Fibroblast of peridontal ligament (primary cell): ENCODE results near the gene BPTF.
A peak's percentile ranks its signal among the peaks of the same experiment; 100 is the strongest.
"Not testable (repeated sequence)": the region's sequence is repeated elsewhere in the genome, so short reads cannot be mapped to it uniquely, and the experiment has no call there.

Experiments
- DNase-seq: peaks from one replicate; pipeline ENCODE4 v3.0.0-alpha.2; 2010; ENCODE audit errors: extremely low read depth

The BPTF gene

DNA sequence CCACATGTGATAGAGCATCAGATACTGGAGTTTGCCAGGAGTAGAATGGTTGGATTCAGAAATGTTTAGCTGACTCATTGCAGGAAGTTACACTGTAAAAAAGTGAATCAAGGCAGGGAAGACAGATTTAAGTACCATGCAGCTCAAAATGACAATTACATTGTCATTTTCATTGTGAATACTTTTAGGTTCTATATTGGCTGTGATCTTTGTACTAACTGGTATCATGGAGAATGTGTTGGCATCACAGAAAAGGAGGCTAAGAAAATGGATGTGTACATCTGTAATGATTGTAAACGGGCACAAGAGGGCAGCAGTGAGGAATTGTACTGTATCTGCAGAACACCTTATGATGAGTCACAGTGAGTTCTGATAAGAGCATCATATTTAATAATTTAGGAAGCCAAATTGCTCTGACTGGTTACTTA, 137.9 kb downstream of the BPTF start:
- peak; percentile 79 for DNase-seq

DNA sequence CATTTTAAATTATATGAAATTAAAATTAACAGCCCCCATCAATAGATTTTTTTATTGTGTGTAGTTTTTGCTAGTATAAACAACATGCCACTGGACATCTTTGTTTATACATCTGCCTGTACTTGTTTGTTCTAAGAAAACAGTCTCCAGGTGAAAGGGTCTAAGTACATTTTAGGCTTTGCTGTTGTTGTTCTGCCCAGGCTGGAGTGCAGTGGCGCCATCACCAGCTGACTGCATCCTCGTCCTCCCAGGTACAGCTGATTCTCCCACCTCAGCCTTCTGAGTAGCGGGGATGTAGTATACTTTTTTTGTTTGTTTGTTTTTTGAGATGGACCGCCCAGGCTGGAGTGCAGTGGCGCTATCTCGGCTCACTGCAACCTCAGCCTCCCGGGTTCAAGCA, 145.5 kb downstream of the BPTF start:
- DNase-seq: no peak

DNA sequence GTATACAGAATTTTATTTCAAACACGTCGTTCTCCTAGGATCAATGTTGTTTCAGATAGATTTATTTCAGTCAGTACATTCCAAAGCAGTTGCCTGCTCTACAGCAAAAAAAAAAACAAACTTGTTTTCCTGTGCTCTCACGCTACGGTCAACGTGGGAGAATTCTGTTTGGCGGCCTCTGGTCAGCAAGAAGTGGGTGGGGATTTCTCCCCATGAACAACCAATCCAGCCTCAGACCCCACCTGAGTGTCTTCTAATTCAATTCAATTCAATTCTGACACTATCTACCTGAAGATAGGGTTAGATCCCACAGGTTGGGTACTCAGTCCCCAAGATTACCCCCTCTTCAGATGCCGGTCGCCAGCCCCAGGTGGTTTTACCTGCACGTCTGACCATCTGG, 148.9 kb downstream of the BPTF start:
- DNase-seq: no peak

DNA sequence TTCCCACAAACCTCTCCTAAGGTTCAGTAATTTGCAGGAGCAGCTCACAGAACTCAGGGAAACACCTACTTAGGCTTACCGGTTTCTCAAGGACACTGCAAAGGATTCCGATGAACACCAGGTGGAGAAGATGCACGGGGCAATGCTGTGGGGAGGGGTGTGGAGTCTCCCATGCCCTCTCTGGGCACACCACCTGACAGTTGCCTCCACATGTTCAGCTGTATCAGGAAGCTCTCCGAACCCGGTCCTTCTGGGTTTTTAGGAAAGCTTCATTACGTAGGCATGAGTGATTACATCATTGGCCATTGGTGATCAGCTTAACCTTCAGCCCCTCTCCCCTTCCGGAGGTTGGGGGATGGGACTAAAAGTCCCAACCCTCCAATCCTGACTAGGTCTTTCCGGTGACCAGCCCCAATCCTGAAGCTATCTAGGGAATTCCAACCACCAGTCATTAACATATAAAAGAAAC, 149.3 kb downstream of the BPTF start:
- DNase-seq: no peak

DNA sequence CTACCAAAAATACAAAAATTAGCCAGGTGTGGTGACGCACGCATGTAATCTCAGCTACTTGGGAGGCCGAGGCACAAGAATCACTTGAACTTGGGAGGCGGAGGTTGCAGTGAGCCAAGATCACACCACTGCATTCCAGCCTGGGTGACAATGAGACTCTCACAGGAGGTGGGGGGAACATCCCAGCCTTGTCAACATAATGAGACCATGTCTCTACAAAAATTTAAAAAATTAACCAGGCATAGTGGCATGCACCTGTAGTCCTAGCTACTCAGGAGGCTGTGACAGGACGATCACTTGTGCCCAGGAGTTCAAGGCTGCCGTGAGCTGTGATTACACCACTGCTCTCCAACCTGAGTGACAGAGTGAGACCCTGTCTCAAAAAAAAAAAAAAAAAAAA, 151.0 kb downstream of the BPTF start:
- DNase-seq: not testable (repeated sequence)

DNA sequence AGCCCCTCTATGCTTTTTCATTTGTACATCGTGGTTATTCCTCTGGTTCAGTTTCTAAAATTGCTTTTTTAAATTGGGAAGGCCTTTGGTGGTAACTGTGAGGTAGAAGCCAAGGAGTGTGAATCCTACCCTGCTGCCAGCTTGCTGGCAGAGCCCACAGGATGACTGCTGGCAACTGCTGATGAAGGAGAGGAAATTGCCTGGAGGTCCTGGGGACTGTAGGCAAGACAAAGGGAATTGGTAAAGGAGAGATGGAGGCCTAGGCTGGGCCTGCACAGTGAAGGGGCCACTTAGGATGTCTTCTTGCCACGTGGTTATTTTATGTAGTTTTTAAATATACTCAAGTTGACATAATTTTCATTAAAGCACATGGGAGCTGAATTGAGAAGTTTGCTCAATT, 155.2 kb downstream of the BPTF start:
- no peak for DNase-seq

DNA sequence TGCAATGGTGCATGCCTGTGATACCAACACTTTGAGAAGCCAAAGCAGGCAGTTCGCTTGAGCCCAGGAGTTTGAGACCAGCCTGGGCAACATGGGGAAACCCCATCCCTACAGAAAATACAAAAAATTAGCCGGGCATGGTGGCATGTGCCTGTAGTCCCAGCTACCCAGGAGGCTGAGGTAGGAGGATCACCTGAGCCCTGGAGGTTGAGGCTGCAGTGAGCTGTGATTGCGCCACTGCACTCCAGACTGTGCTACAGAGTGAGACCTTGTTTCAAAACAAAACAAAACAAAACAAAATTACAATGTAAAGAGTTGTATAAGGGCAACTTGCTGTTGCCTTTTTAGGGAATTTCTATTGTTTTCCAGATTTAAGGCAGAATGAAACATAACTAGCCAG, 155.6 kb downstream of the BPTF start:
- DNase-seq: not testable (repeated sequence)

DNA sequence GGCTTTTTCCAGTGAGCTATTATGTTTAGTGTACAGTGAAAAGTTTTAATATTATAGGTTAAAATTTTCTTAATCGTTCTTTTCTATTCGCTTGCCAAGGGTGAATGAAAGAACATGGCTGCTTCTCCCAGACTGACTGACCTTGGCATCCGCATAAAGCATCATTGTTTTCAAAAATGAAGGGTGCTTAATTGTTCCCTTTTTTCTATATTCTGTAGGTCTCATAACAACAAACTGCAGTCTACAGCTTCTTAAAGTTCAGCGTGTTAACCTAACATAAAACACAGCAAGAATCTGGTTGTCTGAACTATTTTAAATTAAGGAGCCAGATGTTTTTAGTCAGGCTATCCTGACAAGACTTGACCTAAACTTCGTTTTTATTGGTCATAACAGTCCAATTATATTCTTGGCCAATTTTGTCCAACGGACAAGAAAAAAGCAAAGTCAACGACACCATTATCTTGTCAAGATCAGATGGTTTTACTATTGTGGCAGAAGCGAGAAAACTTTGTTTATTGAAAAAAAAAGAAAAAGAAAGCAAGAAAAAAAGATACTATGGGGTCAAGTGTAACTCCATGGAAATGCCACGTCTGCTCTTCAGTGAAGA, 156.8 kb downstream of the BPTF start:
- no peak for DNase-seq

DNA sequence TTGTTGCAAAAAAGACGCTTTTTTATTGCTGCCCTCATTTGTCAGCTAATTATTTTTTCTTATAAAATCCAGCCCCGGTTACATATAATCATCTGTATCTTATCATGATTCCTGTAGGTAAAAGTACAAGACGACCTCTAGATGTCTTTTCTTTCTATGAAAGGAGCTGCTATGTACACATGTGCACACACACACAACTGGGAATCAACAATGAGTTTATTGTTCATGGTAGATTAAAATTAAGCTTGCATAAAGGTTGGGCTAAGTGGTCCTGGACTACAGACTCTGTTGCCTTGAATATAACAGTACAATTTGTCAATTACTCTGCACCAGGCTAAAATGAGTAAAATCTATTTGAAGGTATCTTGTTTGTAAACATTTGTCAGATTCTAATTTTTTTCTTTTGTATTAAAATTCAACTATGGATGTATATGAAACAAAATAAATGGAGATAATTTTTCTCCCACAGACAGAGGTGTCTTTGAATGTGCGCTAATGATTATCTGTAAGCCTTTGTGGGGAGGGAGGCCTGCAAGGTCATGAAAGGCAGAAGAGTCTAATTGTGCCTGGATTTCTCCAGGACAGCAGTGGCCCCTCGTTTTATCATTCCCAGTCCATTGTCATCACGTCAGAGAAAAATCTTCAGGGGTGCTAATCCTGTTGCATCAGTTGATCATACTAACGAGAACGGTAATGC, 157.5 kb downstream of the BPTF start:
- no peak for DNase-seq

DNA sequence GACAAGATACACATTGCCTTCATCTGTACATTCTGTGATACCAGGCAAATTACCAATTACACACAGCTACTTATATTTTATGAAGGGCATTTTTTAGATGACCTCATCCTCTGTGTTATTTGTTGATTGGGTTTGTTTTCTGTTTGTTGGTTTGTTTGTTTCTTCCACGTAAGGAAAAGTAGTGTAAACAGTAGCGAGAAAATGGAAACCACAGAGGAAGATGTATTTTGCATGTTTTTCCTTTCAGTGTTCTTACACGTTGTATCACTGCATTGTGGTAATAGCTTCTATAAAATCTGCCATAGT, 158.0 kb downstream of the BPTF start:
- no peak for DNase-seq

DNA sequence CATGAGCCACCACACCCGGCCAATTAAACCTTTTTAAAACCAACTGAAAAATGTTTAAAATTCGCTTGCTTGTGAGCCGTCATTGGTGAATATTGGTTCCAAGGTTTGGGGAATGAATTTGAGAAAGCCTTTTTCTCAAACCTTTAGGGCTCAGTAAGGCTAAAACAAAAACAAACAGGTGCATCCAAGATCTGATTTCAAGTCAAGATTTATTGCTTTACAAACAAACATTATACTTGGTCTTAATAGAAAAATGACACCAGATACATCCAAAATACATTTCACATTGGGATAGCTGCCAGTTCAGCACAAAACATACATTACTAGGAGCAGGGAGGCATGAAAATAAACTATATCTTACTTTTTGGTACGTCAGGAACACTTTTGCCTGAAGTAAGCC, 165.6 kb downstream of the BPTF start:
- no peak for DNase-seq

DNA sequence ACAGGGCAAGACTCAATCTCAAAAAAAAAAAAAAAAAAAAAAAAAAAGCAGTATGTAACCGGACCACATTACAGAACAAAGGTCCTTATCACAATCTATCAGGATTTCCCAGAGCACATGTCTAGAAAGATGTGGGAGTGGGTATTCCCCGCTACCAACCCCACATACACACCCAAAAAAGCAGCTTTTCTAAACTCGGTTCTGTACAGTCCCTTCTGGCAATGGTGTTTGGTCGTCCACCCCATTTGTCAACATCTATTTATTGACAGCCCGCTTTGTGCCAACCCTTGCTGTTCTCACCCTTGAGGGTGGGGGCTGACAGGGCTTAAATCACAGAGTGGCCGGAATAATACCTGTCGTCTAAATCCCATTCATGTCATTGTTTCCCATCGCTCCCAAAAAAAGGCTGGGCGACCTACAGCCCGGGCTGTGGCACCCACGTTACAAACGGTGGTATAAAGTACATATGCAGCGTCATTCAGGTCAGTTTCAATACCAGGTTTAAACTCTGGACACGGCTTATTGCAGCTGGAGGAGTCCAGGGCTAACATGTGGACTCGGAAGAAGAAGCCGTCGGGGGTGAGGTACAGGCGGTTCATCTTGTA, 167.3 kb downstream of the BPTF start:
- DNase-seq: no peak

DNA sequence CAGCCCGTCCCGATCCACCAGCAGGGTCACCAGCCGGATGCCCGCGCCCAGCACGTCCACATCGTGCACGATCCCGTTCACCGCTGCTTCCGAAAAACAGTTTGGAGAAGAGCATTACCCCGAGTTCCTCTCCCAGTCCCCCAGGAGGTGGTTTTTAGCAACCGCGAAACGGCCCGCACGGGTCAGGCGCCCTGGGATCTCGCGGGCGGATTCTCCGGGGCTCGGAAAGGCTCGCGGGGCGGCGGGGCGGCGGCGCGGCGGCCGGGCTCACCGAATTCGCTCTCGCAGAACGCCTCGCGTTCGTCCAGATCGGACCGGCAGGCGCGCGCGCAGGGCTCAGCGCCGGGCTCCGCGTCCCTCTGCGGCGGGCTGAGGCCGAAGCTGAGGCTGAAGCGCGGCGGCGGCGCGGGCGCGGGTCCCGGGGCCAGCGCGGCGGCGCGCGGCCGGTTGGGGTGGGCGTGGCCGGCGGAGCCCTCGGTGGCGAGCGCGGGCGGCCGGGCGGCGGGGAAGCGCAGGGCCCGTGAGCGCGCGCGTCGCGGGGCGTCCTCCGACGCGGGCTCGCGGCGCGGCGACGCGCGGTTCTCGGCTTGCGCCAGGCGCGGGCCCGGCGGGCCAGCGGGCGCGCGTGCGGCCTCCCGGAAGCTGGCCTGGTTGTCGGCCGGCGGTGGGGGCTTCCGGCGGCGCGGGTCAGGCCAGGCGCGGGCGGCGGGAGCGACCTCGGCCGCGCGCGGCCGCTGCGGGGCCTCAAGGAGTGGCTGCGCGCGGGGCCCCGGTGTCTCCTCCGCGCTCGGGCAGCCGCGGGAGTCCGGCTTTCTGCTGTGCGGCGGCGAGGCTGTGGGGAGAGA, 168.1 kb downstream of the BPTF start:
- DNase-seq: peak; percentile 71

DNA sequence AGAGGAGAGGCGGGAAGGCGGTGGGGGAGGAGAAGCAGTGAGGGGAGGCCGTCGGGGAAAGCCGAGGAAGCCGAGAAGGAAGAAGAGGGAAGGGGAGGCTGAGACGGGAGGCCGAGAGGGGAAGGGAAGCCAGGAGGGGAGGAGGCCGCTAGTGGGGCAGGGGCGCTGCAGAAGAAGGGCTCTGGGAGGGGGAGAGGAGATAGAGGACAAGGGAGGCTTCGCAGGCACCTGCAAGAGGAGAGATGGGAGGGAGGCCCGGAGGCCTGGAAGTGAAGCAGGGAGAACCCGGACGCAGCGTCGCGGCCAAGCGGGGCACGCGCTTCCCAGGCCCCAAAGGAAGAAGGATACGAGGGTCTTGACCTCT, 168.7 kb downstream of the BPTF start:
- no peak for DNase-seq

DNA sequence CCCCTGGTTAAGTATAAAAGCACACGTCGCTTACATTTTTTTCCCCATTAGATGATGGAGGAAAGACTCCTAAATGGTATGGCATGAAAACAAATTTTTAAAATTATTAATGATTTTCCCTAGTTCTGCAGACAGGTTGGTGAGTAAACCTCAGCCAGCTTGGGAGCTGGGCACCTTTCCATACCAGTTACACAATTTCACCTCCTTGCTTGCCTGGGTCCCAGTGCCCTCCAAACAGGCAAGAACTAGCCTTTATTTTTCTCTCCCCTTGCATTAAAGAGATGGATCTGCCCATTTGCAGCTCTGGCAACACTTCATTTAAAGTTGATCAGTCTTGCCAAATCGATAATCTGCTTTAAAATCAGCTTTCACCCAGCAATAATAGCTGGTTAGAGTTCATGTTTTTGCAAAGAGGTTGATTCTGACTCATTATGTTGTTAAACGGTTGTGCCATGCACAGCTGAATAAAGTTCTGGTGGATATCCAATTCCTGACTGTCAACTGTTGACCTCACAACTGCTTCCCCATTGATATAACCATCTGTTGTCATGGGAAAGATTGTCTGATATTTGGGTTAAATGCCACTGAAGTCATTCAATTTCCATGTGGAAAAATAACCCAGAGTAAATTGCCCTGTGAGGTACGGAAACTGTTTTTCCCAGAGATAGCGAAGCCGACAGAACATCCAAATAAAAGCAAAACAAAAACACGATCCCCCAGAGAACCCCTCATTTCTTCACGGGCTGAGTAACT, 169.7 kb downstream of the BPTF start:
- DNase-seq: peak; percentile 91

DNA sequence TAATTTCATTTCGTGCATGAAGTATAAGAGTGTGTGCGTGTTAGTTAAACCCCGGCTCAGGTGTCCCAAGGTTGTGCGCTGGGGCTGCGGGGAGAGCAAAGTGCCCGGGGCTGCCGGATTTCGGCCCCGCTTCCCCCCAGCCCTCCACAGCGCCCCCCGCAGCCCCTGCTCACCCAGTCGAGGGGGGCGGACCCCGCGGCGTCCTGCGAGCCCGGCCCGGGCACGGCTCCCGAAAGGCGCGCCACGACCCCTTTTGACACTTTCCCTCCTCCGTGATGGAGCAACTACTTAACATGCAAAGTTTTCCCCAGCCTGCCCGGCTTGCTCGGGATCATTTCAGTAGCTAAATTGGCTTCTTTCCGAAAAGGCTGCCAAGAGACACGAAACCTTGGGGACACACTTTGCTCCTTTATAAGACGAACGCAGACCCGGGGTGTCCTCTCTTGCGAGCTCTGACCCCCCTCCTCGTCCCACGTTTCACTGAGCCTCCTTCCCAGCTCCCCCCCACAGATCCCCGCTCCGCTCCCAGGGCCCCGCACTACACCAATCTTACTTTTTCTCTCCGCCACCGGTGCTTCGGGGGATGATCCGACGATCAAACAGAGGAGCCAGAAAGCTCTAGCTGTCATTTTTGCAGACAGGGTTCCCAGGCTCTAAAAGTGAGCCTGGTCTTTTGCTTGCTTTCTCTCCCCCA, 170.4 kb downstream of the BPTF start:
- no peak for DNase-seq

DNA sequence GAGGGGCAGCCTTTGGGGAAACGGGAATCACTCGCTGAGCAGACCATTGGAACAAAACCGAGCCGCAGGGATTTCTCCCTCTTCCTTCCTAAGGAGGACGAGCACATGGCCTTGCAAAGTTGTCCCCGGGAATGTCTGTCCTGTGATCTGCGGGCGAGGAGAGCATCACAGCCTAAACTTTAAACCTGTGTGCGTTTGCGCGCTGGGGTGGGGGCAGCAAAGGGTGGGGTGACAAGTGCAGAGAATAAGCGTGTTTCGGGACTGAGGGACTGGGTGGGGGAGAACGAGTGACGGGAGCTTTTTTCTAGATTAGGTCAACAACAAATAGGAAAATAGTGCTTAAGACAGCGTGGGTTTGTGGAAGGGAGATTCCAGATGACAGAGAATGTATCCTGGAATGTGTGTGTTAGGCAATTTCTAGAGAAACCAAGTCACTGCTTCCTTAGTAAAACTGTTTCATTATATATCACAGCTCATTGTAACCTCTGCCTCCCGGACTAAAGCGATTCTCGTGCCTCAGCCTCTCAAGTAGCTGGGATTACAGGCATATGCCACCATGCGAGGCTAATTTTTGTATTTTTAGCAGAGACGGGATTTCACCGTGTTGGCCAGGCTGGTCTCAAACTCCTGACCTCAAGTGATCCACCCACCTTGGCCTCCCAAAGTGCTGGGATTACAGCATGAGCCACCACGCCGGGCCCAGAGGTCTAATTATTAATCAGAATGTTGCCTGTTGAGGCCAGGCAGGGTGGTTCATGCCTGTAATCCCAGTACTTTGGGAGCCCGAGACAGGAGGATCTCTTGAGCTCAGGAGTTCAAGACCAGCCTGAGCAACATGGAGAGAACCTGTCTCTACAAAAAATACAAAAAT, 171.2 kb downstream of the BPTF start, which contains the start of gene C17orf58:
Gene C17orf58, minus strand, starts transcription at position 169 of the 871 bp plus-strand sequence. CDS start 271 bp downstream, outside the sequence.
- DNase-seq: peak; percentile 55

DNA sequence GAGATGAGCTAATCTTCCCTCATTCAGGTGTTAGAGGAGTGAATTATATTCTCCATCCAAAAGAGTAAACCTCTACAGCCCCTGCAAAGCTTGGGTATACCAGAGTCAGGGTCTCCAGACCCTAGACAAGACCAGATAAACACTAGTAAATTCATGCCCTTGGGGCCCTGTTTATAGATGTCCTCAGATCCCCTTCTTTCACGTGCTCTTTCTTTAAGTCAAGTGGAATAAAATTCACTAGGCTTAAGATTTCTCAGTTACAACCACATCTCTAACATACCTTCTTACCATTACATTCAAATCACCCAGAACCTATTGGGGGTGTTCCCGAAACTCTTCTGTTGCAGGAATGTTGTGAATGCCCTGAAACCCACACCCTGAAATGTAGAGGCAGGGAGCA, 173.2 kb downstream of the BPTF start:
- DNase-seq: no peak

DNA sequence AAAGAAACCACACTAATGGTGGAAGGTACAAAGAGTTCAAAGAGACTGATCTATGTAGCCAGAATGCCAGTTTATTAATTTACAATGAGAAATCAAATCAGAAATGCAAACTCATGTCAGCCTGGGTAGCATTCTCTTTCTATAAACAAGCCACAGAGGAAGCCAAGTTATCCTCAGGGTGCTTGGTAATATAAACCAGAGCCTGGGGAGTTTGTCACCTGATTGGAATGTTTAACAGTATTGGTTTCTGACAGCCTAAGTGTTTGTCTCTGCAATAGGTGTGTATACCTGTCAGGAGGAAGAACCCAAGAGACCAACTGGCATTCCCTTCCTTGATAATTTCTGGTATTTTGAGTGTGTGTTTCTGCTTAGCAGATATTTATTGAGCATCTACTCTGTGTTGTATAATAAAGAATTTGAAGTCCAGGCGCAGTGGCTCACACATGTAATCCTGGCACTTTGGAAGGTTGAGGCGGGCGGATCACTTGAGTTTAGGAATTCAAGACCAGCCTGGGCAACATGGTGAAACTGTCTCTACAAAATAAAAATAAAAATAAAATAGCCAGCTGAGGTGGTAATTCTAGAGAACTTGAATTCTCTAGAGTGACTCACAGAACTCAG, 174.1 kb downstream of the BPTF start:
- DNase-seq: no peak

DNA sequence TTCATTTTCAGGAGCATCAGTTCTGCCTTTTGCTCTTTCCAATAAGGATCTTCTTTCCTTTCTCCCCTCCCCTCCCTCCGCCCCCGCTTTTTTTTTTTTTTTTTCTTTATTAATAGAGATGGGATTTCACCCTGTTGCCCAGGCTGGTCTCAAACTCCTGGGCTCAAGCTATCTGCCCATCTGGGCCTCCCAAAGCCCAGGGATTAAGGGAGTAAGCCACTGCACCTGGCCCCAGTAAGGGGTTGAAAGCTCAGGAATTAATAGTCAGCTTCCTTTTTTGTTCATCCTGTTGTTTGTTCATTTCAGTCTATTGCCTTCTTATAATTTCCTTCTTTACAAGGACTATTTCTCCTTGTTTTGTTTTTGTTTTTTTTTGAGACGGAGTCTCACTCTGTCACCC, 178.9 kb downstream of the BPTF start:
- no peak for DNase-seq
